Sigmoid colon (tissue), 4 donors: ENCODE data around the gene TRPV5.

Experiments
- CTCF ChIP-seq, 4 experiments: fragments of 450-650 bp in 3 of 4; fragments of 200-600 bp in 1 of 4; IDR thresholded peaks; one replicate each; pipeline ENCODE4 v1.5.1; 2016 to 2019; ENCODE audit warnings: antibody characterized with exemption in 4 of 4, mild to moderate bottlenecking in 3 of 4, moderate library complexity in 2 of 4
- EP300 ChIP-seq, 4 donors: sonication (generic); formaldehyde crosslinking; IDR thresholded peaks; one replicate each; pipeline ENCODE4 v1.6.1; 2017; ENCODE audit warnings: antibody characterized with exemption in 4 of 4
- POLR2A ChIP-seq, 2 donors: fragments of 450-650 bp; IDR thresholded peaks; one replicate each; pipeline ENCODE4 v1.6.1; 2016; ENCODE audit warnings: antibody characterized with exemption in 2 of 2, mild to moderate bottlenecking in 2 of 2, moderate library complexity in 2 of 2

- TF ChIP-seq POLR2A (IDR thresholded peaks at IDR 0.05) = no peak
- no peak for TF ChIP-seq CTCF (IDR thresholded peaks at IDR 0.05)
- TF ChIP-seq EP300 (IDR thresholded peaks at IDR 0.05) = no peak
Observed at GRCh38 chr7:142959202-142959601, 25.7 kb upstream of the TRPV5 start.
